GM21526 (cell line): ENCODE measurements around the gene MUC4.
"Not testable (repeated sequence)": the region's sequence is repeated elsewhere in the genome, so short reads cannot be mapped to it uniquely, and the experiment has no call there.

Experiments used
- ATAC-seq: cut with Tn5 transposase; IDR thresholded peaks from one replicate; pipeline ENCODE4 v1.9.1; 2021; ENCODE audit warnings: moderate library complexity; ENCODE audit not compliant: unreplicated experiment, low FRiP score

The MUC4 gene

GRCh38 chr3:195836476-195837135 lies 24.9 kb upstream of the MUC4 start:
- ATAC-seq: no peak

GRCh38 chr3:195835791-195836190 lies 24.1 kb upstream of the MUC4 start:
- no peak for ATAC-seq

GRCh38 chr3:195834675-195835583 lies 23.2 kb upstream of the MUC4 start:
- no peak for ATAC-seq

- ATAC-seq: no peak
These were observed 18.1 kb upstream of the MUC4 start for GRCh38 chr3:195829897-195830254.

DNA sequence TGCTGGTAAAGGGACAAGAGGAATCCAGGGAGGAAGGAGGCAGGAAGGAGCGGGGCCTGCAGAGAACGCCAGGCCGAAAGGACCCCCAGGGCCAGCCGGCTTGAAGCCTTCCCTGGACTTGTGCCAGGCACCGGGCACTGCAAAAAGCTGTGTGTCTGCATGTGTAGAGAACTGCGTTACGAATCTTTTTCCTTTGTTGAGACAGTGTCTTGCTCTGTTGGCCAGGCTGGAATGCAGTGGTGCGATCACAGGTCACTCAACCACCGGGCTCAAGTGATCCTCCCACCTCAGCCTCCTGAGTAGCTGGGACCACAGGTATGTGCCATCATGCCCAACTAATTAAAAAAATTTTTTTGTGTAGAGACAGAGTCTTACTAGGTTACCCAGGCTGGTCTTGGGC lies 17.0 kb upstream of the MUC4 start:
- ATAC-seq: no peak

GRCh38 chr3:195825857-195826804 lies 14.4 kb upstream of the MUC4 start:
- ATAC-seq: no peak

GRCh38 chr3:195825191-195825588 lies 13.5 kb upstream of the MUC4 start:
- no peak for ATAC-seq

DNA sequence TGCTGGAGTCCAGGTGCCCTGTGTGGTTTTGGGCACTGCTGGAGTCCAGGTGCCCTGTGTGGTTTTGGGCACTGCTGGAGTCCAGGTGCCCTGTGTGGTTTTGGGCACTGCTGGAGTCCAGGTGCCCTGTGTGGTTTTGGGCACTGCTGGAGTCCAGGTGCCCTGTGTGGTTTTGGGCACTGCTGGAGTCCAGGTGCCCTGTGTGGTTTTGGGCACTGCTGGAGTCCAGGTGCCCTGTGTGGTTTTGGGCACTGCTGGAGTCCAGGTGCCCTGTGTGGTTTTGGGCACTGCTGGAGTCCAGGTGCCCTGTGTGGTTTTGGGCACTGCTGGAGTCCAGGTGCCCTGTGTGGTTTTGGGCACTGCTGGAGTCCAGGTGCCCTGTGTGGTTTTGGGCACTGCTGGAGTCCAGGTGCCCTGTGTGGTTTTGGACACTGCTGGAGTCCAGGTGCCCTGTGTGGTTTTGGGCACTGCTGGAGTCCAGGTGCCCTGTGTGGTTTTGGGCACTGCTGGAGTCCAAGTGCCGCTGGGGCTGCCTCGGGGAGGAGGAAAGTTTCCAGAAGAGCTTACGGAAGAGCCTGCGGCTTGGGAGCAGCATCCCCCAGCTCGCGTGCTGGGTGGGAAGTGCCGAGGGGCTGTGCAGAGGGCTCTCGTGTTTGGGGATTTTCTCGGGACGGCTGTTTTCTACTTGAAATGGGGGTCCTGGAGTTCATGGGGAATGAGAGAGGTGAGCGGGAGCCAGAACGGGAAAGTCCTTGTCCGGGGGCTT lies 12.9 kb upstream of the MUC4 start:
- not testable (repeated sequence) for ATAC-seq

DNA sequence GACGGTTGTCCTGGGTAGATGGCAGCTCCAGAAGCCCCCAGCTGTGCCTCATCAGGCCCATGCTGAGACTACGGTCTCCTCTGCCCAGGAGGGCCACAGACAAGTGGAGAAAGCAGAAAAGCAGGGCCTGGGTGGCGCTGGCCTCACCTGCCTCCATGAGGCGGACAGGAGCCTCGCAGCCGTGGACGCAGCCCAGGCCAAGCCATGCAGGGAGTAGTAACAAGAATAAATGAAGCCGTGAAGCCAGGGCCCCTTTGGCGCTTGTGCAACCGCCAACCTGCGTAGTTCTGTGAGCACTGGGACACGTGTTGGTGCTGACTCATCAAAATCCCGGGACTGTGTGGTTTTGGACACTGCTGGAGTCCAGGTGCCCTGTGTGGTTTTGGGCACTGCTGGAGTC lies 12.3 kb upstream of the MUC4 start:
- no peak for ATAC-seq

- no peak for ATAC-seq
These were observed 11.6 kb upstream of the MUC4 start for GRCh38 chr3:195823280-195823679.

DNA sequence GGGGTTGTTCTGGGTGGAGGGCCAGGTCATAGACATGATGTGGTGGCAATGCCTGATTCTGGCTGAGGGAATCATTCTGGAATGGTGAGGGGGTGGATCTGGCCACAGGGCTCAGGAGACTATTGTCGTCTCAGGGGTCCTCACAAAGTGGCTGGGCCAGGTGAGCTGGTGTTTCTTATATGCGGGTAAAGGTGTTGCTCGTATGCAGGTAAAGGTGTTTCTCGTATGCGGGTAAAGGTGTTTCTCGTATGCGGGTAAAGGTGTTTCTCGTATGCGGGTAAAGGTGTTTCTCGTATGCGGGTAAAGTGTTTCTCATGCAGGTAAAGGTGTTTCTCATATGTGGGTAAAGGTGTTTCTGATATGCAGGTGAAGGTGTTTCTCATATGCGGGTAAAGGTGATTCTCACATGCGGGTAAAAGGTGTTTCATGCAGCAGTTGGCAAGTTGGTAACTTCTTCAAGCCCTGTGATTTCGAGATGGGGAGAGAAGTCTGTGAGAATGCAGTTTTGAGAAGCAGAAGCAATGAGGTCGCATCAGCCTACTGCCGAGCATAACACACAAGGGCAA lies 10.5 kb upstream of the MUC4 start:
- ATAC-seq: no peak

DNA sequence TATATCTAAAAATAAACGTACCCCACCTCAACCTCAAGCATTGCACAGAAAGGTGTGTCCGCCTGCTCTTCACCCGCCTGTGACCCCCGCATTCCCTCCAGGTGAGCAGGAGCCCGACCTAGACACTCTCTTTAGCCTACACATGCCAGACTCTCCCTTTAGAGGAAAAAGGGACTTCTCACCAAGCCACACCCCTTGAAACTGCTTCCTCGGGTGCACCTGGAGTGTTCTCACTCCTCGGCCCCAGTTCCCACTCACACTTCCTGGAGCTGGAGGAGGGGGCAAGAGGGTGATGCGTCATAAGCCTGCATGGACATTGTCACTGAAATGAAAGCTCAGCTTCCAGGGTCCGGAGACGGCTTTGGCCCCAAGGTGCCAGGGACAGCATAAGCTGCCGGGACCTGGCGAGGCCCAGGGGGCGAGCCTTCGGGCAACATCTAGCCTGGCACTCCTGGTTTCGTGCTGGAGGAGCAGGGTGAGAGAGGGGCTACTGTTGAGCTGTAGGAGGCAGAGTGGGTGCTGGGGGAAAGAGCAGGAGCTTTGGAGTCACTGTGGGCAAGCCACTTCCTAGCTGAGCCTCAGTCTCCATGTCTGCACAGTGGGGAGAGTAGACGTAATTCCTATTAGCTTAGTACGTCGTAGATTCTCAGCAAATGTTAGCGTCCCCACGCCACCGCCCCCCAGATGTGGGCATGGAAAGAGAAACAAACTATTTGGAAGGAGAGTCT lies 9.8 kb upstream of the MUC4 start:
- ATAC-seq: no peak

GRCh38 chr3:195820901-195821300 lies 9.2 kb upstream of the MUC4 start:
- no peak for ATAC-seq

- no peak for ATAC-seq
These were observed 8.5 kb upstream of the MUC4 start for GRCh38 chr3:195820186-195820585.

- no peak for ATAC-seq
These were observed 6.6 kb upstream of the MUC4 start for GRCh38 chr3:195818301-195818700.

GRCh38 chr3:195817578-195818135 lies 5.9 kb upstream of the MUC4 start:
- ATAC-seq: no peak

GRCh38 chr3:195816276-195816913 lies 4.7 kb upstream of the MUC4 start:
- ATAC-seq: not testable (repeated sequence)

DNA sequence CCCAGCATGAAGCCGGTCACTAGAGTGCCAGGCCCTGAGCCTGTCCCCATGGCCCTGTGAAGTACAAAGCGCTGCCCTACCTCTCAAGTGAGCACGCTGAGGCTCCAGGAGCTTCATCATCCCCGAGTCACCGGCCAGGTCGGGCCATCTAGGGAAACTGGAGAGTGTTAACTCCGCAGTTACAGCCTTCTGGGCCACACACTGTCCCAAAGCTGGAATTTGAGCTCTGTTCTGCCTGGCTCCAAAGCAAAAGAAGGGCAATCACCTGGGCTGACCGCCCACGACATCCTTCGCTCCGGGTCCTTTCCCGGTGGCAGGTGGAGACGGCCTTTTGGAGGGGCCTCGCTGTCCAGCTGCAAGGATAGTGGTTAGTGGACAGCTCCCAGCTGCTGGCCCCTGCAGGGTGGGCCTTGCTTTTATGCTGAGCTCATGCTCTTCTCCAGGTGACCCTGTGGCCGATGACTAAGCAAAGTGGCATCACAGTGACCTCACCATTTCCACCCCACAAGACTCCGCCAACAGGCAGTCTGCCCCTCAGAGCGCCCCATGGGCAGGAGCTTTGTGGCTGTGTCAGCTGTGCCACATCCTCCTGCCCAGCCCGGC lies 3.5 kb upstream of the MUC4 start:
- ATAC-seq: no peak
